Measurements from ENCODE around the gene GFPT2. TPM values are rescaled to one million over a fixed set of nuclear protein-coding genes. Genes with fewer than 3 reads are reported as not detected.

Gene GFPT2
- total RNA-seq, 5 donors from 2014 or later (not counting 1 experiment from before 2014, with no cell fraction given) = 1.6 to 3.6 (median 2.0) TPM

DNA sequence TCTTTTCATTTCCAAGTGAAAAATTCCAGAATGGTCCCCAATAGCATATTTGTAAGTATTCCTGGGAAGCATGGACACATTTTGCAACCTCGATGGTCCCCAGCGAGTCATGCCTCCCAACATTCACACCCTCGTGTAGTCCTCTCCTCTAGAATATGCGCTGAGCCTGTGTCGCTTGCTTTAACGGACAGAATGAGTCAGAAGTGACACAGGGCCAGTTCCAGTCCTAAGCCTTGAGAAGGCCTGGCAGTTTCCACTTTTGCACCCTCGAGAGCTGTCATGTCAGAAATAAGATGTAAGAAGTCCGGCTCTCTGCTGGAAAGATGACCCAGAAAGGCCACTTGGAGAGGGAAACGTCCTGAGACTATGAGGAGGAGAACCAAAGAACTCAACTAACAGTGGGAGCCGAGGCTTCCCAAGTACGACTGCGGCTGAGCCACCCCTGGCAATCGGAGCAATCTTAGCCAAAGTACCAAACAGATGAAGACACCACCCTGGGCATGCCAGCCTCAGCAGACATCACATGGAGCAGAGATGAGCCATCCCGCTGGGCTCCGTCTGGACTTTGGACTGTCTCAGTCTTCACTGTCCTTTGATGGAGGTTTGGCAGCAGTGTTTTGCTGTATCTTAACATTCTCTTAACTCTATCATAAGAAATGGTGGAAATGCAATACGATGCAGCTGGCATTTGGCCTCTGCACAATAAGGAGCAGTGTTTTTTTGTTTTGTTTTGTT is 42.6 kb upstream of the GFPT2 start:
- no peak overlapping the region for H3K4me3 ChIP-seq (ENCODE audit: control insufficient read depth in 1 of 2, extremely low read depth in 1 of 2, low read length in 1 of 2)
- H3K27me3 ChIP-seq (replicated peaks in 1 of 2; ENCODE audit: control insufficient read depth in 2 of 2, extremely low read depth in 1 of 2, insufficient read depth in 2 of 2, low read length in 1 of 2) = peaks cover 0 to 23% of the 10 kb centered on the region in 2 experiments
- peaks cover 0 to under 1% of the 10 kb centered on the region in 2 experiments for H3K4me1 ChIP-seq (ENCODE audit: control insufficient read depth in 1 of 2, extremely low read depth in 1 of 2, insufficient read depth in 2 of 2, low read length in 2 of 2)
- no peaks in the 10 kb centered on the region for H3K36me3 Mint-ChIP-seq
- WGBS (ENCODE audit: insufficient coverage) = 69% methylated on average over 11 of the region's 16 CpGs
- no peaks in the 10 kb centered on the region for H3K4me1 Mint-ChIP-seq
- H3K27ac Mint-ChIP-seq = no peak overlapping the region
- no peak for DNase-seq
- H3K9me3 Mint-ChIP-seq = no peaks in the 10 kb centered on the region
- no peak overlapping the region for H3K4me3 Mint-ChIP-seq
- ATAC-seq (replicated peaks in 1 of 4) = no peak
- ChIA-PET CTCF (no interaction called here), POLR2A (no interaction called here)
- peaks cover 5 to 11% of the 10 kb centered on the region in 2 donors for H3K27me3 Mint-ChIP-seq
- no peaks in the 10 kb centered on the region for H3K36me3 ChIP-seq (ENCODE audit: control insufficient read depth in 2 of 2, extremely low read depth in 1 of 2, insufficient read depth in 1 of 2, low read length in 1 of 2)
- H3K27ac ChIP-seq (ENCODE audit: low read length) = no peak overlapping the region
- no peaks in the 10 kb centered on the region for H3K9me3 ChIP-seq

DNA sequence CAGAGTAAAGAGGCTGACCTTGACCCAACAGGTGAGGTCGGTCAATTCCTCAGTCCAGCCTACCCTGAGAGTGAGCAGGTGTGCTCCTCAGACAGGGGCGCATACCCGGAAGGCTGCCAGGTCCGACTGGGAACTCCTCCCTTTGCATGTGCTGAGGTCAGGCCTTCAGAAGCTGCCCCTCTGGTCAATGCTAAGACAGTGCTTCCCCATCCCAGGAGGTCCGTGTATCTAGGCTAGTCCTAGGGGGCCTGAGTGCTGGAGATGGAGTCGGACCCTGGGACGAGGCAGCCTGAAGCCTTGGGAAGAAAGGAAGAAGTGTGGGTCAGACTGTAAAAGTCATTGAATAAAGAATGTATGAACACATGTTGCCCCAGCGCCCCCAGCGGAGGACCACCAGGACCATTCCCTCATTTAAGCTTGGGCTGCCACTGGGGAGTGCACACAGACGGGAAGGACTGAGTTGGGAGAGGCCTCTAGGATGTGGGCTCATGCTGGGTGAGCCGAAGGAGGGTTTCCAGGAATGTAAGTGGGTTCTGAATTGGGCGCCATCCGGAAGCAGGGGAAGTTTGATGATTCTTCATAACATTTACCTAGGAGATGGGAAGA is 41.0 kb upstream of the GFPT2 start:
- Histone ChIP-seq H3K27me3 (replicated peaks in 1 of 2; ENCODE audit: control insufficient read depth in 2 of 2, extremely low read depth in 1 of 2, insufficient read depth in 2 of 2, low read length in 1 of 2) (peaks cover 0 to 18% of the 10 kb centered on the region in 2 experiments), H3K27ac (ENCODE audit: low read length) (no peak overlapping the region), H3K9me3 (no peaks in the 10 kb centered on the region), H3K36me3 (ENCODE audit: control insufficient read depth in 2 of 2, extremely low read depth in 1 of 2, insufficient read depth in 1 of 2, low read length in 1 of 2) (no peaks in the 10 kb centered on the region), H3K4me3 (ENCODE audit: control insufficient read depth in 1 of 2, extremely low read depth in 1 of 2, low read length in 1 of 2) (no peak overlapping the region), H3K4me1 (ENCODE audit: control insufficient read depth in 1 of 2, extremely low read depth in 1 of 2, insufficient read depth in 2 of 2, low read length in 2 of 2) (peaks cover 0 to 3% of the 10 kb centered on the region in 2 experiments)
- WGBS (ENCODE audit: insufficient coverage) = 77% methylated on average over 6 of the region's 13 CpGs
- DNase-seq = no peak
- Mint-ChIP-seq H3K9me3 (no peaks in the 10 kb centered on the region), H3K4me1 (no peaks in the 10 kb centered on the region), H3K36me3 (no peaks in the 10 kb centered on the region), H3K27ac (no peak overlapping the region), H3K27me3 (peaks cover 5 to 7% of the 10 kb centered on the region in 2 donors), H3K4me3 (no peak overlapping the region)
- no peak for ATAC-seq (replicated peaks in 1 of 4)
- ChIA-PET CTCF (interaction anchor here in 1 of 2 donors (0.7 kb wide), 1 partner anchor 12 kb away, joined by 3 read pairs; no protein-coding TSS in a partner anchor), POLR2A (no interaction called here)

DNA sequence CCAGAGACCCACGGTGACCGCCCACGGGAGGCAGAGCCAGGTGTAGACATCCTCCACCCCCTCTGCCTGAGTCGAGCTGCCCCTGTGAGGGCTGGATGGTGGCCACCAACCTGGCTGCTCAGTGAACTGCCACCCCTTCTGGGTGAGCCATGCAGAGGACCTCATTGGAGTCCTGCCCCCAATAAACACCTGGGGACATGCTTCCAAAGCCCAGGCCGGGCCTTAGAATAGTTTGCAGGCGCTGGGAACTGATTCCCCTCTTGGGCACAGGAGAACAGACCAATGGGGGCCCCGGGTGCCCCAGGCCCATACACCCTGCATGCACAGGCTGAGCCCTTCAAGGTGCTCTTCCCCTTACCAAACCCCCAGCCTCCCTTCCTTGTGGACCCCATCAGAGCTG is 38.1 kb upstream of the GFPT2 start:
- no peaks in the 10 kb centered on the region for H3K36me3 Mint-ChIP-seq
- CTCF ChIA-PET = no interaction called here
- H3K27ac ChIP-seq (ENCODE audit: low read length) = no peak overlapping the region
- POLR2A ChIA-PET = no interaction called here
- 76% methylated on average over 4 of the region's 7 CpGs for WGBS (ENCODE audit: insufficient coverage)
- H3K9me3 Mint-ChIP-seq = no peaks in the 10 kb centered on the region
- no peaks in the 10 kb centered on the region for H3K9me3 ChIP-seq
- H3K4me1 Mint-ChIP-seq = no peaks in the 10 kb centered on the region
- H3K27me3 ChIP-seq (replicated peaks in 1 of 2; ENCODE audit: control insufficient read depth in 2 of 2, extremely low read depth in 1 of 2, insufficient read depth in 2 of 2, low read length in 1 of 2) = peaks cover 0 to 19% of the 10 kb centered on the region in 2 experiments
- ATAC-seq (replicated peaks in 1 of 4) = no peak
- H3K4me1 ChIP-seq (ENCODE audit: control insufficient read depth in 1 of 2, extremely low read depth in 1 of 2, insufficient read depth in 2 of 2, low read length in 2 of 2) = peaks cover 0 to 3% of the 10 kb centered on the region in 2 experiments
- no peak for DNase-seq
- no peak overlapping the region for H3K4me3 Mint-ChIP-seq
- no peak overlapping the region for H3K4me3 ChIP-seq (ENCODE audit: control insufficient read depth in 1 of 2, extremely low read depth in 1 of 2, low read length in 1 of 2)
- no peak overlapping the region for H3K27ac Mint-ChIP-seq
- H3K36me3 ChIP-seq (ENCODE audit: control insufficient read depth in 2 of 2, extremely low read depth in 1 of 2, insufficient read depth in 1 of 2, low read length in 1 of 2) = no peaks in the 10 kb centered on the region
- H3K27me3 Mint-ChIP-seq = peaks cover 5 to 7% of the 10 kb centered on the region in 2 donors

DNA sequence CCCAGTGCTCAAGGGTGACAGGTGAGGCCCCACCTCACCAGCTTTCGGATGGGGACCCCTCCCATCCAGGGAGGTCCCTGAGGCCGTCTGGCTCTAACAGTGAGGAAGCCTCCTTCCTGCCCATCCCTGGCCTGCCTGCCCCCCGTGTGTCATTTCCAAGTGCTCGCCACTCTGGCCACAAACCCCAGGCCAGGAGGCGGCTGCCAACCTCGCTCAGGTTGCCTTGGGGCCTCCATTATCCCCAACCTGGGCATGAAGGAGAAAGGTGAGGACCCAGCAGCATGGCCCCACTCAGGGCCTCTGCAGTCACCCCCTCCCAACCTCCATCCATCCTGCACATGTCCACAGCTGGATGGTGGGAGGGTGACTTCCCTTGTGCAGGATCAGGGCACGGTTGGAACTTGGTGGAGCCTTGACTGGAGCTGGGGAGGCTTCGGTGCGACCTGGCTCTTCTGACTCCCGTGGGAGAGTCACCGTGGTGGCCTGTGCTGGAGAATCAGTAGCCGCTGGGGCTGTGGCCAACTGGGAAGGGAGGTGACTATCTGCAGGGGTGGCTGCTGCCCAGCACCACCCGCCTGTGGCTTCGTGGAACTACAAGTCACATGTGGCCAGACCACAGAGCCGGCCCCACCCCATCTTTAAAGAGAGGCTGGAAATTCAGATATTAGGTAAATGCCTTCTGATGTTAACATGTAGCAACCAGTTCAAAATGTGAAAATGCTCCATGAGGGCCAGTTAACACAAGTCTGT is 37.5 kb upstream of the GFPT2 start:
- H3K4me1 Mint-ChIP-seq = no peaks in the 10 kb centered on the region
- DNase-seq (no peak), ATAC-seq (replicated peaks in 1 of 4) (no peak)
- Histone ChIP-seq H3K27me3 (replicated peaks in 1 of 2; ENCODE audit: control insufficient read depth in 2 of 2, extremely low read depth in 1 of 2, insufficient read depth in 2 of 2, low read length in 1 of 2) (peaks cover 0 to 19% of the 10 kb centered on the region in 2 experiments), H3K36me3 (ENCODE audit: control insufficient read depth in 2 of 2, extremely low read depth in 1 of 2, insufficient read depth in 1 of 2, low read length in 1 of 2) (no peaks in the 10 kb centered on the region), H3K9me3 (no peaks in the 10 kb centered on the region), H3K4me3 (ENCODE audit: control insufficient read depth in 1 of 2, extremely low read depth in 1 of 2, low read length in 1 of 2) (no peak overlapping the region), H3K4me1 (ENCODE audit: control insufficient read depth in 1 of 2, extremely low read depth in 1 of 2, insufficient read depth in 2 of 2, low read length in 2 of 2) (peaks cover 0 to 3% of the 10 kb centered on the region in 2 experiments), H3K27ac (ENCODE audit: low read length) (no peak overlapping the region)
- 70% methylated on average over 10 of the region's 15 CpGs for WGBS (ENCODE audit: insufficient coverage)
- no peak overlapping the region for H3K4me3 Mint-ChIP-seq
- peaks cover 2 to 7% of the 10 kb centered on the region in 2 donors for H3K27me3 Mint-ChIP-seq
- CTCF ChIA-PET = no interaction called here
- H3K9me3 Mint-ChIP-seq = no peaks in the 10 kb centered on the region
- no peaks in the 10 kb centered on the region for H3K36me3 Mint-ChIP-seq
- POLR2A ChIA-PET = no interaction called here
- H3K27ac Mint-ChIP-seq = no peak overlapping the region

DNA sequence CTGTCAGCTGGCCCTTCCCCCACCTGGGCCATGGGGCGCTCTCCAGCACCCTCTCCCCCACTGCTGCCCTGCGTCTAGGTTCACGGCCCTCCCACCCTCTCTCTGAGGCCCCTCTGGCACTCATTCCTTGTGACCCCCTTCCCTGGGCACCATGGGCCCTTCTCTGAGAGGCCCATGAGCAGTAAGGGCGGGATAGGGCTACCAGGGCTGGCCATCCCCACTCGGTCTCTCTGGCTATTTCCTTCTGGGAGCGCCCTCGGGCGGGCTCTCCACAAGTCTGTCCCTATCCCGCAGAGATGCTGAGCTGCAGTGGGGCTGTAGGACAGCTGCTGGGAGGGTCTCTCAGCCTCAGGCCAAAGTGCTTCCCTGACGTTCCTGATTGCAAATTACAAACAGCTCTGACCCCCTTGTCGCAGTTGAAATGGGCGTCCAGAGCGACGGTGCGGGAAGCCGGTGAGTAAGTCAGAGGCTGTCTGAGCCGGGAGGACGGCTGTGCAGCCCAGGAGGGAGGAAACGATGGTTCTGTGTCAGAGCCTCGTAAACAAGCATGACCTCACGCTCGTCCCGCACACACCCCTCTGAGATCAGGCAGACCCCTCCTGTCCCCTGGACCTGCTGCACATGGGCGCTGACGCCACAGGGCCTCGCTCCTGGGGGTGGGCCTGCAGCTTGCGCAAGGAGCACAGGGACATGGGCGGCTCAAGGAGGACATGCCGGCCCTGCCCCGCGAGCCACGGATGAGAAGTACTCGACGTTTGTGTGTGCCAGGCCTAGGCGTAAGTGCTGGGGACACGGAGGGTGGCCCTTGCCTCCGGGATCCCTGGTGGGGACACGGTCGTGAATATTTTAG is 36.3 kb upstream of the GFPT2 start:
- DNase-seq (no peak), ATAC-seq (replicated peaks in 1 of 4) (no peak)
- Mint-ChIP-seq H3K27me3 (peaks cover 4 to 10% of the 10 kb centered on the region in 2 donors), H3K36me3 (no peaks in the 10 kb centered on the region), H3K4me1 (no peaks in the 10 kb centered on the region), H3K27ac (no peak overlapping the region), H3K4me3 (no peak overlapping the region), H3K9me3 (no peaks in the 10 kb centered on the region)
- Histone ChIP-seq H3K36me3 (ENCODE audit: control insufficient read depth in 2 of 2, extremely low read depth in 1 of 2, insufficient read depth in 1 of 2, low read length in 1 of 2) (no peaks in the 10 kb centered on the region), H3K9me3 (no peaks in the 10 kb centered on the region), H3K27me3 (replicated peaks in 1 of 2; ENCODE audit: control insufficient read depth in 2 of 2, extremely low read depth in 1 of 2, insufficient read depth in 2 of 2, low read length in 1 of 2) (peaks cover 0 to 18% of the 10 kb centered on the region in 2 experiments), H3K4me3 (ENCODE audit: control insufficient read depth in 1 of 2, extremely low read depth in 1 of 2, low read length in 1 of 2) (no peak overlapping the region), H3K4me1 (ENCODE audit: control insufficient read depth in 1 of 2, extremely low read depth in 1 of 2, insufficient read depth in 2 of 2, low read length in 2 of 2) (peaks cover 0 to 3% of the 10 kb centered on the region in 2 experiments), H3K27ac (ENCODE audit: low read length) (no peak overlapping the region)
- POLR2A ChIA-PET = no interaction called here
- 75% methylated on average over 39 of the region's 39 CpGs for WGBS (ENCODE audit: insufficient coverage)
- CTCF ChIA-PET = no interaction called here

DNA sequence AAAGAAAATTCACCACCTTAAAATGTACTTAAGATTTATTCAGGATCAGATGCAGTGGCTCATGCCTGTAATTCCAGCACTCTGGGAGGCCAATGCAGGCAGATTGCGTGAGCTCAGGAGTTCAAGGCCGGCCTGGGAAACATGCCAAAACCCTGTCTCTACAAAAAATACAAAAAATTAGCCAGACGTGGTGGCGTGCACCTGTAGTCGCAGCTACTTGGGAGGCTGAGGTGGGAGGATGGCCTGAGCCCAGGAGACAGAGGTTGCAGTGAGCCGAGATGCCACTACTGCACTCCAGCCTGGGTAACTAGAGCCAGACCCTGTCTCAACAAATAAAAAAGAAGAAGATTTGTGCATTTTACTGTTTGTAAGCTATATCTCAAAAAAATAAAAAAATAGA is 34.7 kb upstream of the GFPT2 start:
- DNase-seq (no peak), ATAC-seq (replicated peaks in 1 of 4) (no peak)
- no peaks in the 10 kb centered on the region for H3K4me1 Mint-ChIP-seq
- no peak overlapping the region for H3K27ac ChIP-seq (ENCODE audit: low read length)
- H3K9me3 Mint-ChIP-seq = no peaks in the 10 kb centered on the region
- ChIA-PET CTCF (no interaction called here), POLR2A (no interaction called here)
- H3K9me3 ChIP-seq = no peaks in the 10 kb centered on the region
- H3K4me1 ChIP-seq (ENCODE audit: control insufficient read depth in 1 of 2, extremely low read depth in 1 of 2, insufficient read depth in 2 of 2, low read length in 2 of 2) = peaks cover 0 to 3% of the 10 kb centered on the region in 2 experiments
- H3K4me3 ChIP-seq (ENCODE audit: control insufficient read depth in 1 of 2, extremely low read depth in 1 of 2, low read length in 1 of 2) = no peak overlapping the region
- H3K27me3 Mint-ChIP-seq = peaks cover 4 to 10% of the 10 kb centered on the region in 2 donors
- WGBS (ENCODE audit: insufficient coverage) = no CpG with 5 or more reads among the region's 6 CpGs
- peaks cover 0 to 20% of the 10 kb centered on the region in 2 experiments for H3K27me3 ChIP-seq (replicated peaks in 1 of 2; ENCODE audit: control insufficient read depth in 2 of 2, extremely low read depth in 1 of 2, insufficient read depth in 2 of 2, low read length in 1 of 2)
- no peaks in the 10 kb centered on the region for H3K36me3 Mint-ChIP-seq
- no peaks in the 10 kb centered on the region for H3K36me3 ChIP-seq (ENCODE audit: control insufficient read depth in 2 of 2, extremely low read depth in 1 of 2, insufficient read depth in 1 of 2, low read length in 1 of 2)
- H3K4me3 Mint-ChIP-seq = no peak overlapping the region
- H3K27ac Mint-ChIP-seq = no peak overlapping the region

Measured in T-cell (primary cell).